ENCODE measurements around the gene ARFIP2.

ARFIP2 gene

GRCh38 chr11:6481924-6482275, 769 bp upstream of the ARFIP2 start:
- DNase-seq (ENCODE audit: low spot score): no peak

DNA sequence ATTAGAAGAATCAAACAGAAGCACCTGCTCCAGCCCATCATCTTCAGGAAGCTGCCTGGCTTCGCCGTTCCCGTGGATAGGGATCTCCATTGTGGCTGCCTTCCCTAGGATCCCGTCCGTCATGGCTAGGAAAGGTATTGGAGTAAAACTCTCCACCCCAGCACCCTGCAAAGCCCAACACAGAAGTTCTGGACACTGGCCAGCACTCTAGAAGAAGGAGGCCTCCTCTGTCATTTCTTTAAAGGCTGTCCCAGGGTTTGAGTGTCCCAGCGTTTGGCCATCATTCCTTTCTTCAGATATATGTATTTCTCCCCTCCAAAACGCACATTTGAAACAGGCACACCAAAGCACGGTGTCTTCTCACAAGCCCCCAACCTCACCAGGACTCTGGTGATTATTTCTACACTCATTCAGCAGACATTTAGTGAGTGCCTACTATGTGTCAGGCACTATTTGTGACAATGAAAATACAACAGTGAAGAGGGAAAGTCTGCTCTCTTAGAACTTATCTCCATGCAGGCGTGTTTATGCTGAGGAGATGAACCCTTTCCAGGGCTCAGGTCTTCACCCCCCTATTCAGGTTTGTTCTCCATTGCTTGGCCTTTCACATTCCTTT, 724 bp downstream of the ARFIP2 start:
- DNase-seq (ENCODE audit: low spot score): no peak

DNA sequence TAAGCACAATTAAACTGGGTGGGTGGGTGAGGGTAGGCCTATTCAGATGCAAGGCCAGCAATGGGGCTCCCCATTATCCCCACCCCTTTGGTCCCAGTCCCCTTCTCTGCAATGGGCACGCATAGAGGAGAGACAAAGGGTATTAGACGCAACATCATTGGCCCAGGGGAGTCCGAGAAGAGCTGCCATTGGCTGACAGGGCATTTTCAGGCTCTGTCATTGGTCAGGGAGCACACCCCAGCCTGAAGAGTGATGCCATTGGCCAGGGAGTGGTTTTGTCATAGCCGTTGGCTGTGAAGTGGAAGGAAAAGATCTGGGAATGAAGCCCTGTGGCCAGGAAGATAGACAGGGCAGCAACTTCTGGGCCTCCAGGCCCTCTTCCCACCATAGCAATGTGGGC, 4.6 kb downstream of the ARFIP2 start:
- no peak for DNase-seq (ENCODE audit: low spot score)

GRCh38 chr11:6475936-6476335, 5.2 kb downstream of the ARFIP2 start:
- DNase-seq (ENCODE audit: low spot score): no peak

DNA sequence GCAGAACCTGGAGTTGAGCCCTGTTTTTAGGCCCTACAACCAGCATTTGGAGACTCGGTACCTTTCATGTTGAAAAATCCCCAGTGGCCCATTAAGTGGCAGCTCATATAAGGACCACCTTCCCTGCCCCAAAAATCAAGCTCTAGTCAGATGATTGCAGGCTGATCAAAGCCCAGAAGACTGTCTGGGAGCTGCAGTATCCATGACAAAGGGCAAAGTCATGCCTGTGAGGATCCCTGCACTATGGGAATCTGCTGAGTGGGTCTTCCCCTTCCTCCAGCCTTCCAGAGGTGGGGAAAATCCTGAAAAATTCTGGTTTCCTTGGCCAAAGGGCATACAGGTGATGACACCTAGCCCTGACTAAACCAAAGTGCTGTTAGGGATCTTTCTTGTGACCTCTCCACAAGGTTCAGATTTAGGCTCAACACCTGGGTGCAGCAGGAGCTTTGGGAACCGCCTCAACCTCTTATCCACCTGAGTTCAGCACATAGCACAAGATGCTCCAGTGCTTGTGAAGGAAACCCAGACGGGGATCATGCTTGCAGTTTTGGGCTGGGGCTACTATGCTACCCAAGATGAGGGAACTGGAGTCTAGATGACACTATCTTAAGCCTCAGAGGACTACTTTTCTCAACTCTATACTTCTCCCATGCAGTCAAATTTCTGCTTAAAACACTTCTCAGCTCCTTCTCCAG, 6.2 kb downstream of the ARFIP2 start:
- no peak for DNase-seq (ENCODE audit: low spot score)

DNA sequence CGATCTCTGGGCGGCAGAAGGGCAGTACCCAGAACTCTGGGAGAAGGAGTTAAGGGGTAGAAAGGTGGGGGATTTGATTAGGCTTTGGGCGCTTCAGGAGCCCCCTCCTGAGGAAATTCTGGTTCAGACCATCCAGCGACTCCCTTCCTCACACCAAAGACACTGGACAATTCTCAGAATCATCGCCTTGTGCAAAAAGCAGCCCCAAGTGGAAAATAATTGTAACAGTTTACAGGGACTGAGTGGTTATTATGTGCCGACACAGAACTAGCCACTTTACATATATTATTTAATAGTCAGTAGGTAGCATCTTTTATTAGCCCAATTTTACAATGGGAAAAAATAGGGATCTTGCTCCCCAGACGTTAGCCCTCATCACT, 6.7 kb downstream of the ARFIP2 start:
- no peak for DNase-seq (ENCODE audit: low spot score)

DNA sequence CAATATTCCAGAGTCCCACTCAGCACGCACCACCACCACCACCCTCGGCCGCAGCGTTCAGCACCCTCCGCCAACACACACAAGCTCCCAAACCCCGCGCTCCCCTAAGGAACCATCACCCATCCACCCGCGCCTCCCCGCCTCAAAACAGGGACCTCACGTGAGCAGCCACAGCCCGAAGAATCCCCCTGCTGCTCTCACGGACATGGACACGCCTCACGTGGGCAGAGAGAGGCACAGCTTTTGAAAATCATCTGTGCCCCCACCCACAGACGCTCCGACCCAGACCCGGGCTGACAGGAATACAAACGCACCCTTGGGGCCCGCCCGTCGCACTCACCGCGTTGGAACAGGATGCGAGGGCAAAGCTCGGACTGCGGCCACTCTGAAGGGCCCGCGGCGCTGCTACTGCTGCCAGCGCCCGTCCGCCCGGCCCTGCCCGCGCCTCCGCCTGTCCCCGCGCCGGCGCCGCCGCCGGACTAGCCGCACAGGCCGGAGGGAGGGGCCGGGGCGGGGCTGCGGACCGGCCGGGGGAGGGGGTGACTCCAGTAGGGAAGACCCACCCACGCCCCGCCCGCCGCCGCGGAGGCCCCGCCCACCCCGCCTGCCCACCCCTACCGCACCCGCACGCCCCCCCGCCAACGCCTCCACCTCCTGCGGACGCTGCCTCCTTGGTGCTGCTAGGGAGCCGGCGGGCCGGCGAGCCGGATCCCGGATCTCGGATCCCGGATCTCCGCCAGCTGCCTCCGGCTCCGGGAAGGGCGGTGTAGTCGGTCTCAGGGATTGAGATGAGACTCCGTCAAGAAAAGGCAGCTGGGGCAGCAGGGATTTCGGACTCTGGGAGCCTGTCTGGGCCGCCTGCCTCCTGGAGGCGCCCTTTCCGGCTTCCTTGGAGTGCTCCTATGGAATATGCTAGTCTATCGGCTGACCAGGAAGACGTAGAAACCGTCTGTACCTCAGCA, 7.4 kb downstream of the ARFIP2 start, which contains the start of gene TRIM3:
Gene TRIM3, minus strand, starts transcription at position 491 of the 962 bp plus-strand sequence. CDS start 8,246 bp downstream, outside the sequence.
- peak; percentile 97 for DNase-seq (ENCODE audit: low spot score)

DNA sequence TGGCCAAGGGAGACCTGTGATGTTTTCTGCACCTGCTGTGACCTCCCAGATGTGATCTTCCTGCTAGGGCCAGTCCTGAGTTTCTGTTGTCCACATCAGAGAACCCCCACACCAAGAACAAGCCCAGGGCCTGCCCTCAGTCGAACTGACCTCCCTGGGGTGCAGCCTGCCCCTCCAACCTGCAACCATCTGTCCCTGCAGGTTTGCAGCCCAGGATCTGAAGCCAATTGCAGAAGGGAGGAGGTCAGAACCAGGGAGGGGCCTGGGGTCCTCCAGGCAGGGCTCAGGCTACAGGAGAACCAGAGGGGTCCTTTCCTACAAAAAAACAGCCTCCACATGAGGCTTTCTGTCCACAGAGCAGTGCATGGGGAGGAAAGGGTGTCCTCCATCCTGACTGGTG, 8.2 kb downstream of the ARFIP2 start:
- DNase-seq (ENCODE audit: low spot score): no peak

- DNase-seq (ENCODE audit: low spot score): no peak
These were observed 11.5 kb downstream of the ARFIP2 start for GRCh38 chr11:6469599-6469998.

DNA sequence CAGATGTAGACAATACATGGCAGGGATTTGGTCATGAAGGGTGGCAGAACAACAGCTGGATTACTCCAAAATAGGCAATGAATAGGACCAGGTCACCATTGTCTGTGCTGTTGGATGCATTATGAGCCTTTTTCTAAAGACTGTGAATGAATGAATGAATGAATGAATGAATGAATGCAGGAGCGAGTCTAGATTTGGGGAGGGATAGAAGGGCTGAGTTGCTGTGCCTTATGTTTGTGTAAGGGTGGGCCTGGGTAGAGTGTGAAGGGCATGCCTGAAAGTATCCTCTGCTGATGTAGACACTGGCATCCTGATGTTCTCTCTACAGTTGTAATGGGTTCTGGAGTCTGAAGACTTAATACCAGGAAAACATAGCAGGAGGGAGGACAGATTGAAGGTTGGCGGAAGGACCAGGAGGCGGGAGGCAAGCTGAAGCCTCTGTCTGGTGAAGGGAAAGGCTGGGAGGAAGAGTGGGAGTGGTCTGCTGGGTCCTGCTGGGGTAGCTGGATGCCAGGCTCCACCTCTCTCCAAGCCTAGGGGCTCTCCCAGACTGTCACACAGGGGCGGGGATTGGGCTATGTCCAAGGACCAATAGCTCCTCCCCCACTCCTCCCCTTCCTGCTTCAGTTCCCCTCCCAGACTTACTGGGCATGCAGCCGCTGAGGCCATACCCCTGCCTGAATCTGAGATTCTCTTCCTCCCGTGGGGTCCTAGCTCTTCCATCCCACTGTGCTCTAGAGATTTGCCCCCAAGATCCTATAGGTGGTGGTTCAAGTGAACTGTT, 12.2 kb downstream of the ARFIP2 start:
- DNase-seq (ENCODE audit: low spot score): peak; percentile 99

GRCh38 chr11:6459099-6459450, 22.1 kb downstream of the ARFIP2 start:
- DNase-seq (ENCODE audit: low spot score): no peak

DNA sequence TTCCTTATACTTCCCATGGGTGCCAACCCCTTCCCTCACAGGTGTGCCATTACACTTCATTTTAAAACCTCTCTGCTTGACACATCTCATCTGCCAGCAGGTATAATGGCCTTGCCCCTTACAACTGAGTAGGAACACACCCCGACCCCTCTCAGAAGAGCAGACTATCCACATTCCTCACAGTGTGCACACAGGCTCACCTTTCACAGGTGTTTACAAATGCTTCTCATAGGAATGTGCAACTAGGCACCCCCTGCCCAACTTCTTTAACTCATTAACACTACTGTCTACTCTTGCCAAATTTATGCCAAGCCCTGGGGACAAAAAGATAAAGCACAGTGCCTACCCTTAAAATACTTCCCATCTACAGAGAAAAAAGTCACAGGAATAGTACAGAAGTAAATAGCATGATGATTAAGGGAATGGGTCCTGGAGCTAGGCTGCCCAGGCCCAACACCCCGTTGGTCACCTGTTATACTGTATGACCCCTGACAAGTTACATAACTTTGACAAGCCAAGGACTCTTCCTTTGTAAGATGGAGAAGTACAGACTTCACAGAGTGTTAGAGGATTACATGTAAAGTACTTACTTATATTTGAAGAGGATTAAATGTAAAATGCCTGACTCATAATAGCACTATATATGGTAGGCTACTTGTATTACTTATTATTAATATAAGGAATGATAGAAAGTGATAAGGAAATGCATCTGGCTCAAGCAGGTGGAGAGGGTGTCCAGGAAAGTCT, 22.6 kb downstream of the ARFIP2 start:
- DNase-seq (ENCODE audit: low spot score): no peak

DNA sequence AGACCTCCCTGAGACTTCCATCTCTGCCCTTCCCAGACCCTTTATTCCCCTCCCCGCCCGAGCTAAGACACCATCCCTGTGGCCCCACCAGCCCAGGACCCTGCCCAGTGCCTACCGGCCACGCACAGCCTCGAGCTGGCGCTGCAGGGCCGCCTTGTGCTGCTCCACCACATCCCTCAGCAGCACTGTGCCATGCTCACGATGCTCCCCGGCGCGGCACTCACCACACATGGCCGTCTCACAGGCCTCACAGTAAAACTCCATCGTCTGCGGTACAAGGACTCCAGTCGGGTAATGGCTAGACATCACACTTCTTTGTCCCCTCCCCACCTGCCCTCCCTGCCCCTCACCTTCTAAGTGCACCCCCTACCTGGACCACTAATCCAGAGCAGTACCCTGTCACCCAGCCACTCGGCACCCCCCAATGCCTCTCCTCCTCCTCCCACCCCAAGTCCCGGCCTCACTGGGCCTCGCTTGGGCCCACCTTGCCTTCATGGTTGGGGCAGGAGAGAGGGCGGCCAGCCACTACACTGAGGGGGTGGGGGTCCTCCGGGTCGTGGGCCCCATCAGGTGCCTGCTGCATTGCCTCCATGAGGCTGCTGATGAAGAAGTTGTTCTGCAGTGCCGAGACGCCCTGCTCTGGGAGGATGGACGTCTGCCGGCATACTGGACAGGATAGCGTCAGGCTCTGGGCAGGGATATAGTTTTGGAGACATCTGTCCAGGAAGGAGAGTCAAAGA, 23.4 kb downstream of the ARFIP2 start:
- no peak for DNase-seq (ENCODE audit: low spot score)

GRCh38 chr11:6456361-6457073, 24.6 kb downstream of the ARFIP2 start:
- no peak for DNase-seq (ENCODE audit: low spot score)

DNA sequence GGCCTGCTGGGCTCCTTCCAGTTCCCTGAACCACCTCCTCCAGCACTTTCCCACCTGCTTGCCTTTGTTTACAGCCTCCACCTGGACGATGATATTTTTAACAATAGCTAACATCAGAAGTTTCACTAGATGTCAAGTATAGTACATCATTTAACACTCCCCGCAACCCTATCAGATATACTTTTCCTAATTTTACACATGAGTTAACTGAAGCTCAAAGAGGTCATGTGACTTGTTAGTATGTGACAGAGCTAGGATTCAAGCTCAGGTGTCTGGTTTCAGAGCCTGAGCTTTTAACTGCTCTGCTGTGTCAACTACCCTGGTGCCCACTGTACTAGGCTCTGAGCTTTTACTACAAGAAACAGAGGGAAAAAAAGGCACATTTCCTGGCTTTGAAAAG, 26.1 kb downstream of the ARFIP2 start:
- no peak for DNase-seq (ENCODE audit: low spot score)

GRCh38 chr11:6453152-6453551, 28.0 kb downstream of the ARFIP2 start:
- DNase-seq (ENCODE audit: low spot score): no peak

- DNase-seq (ENCODE audit: low spot score): no peak
These were observed 28.9 kb downstream of the ARFIP2 start for GRCh38 chr11:6452219-6452618.

GRCh38 chr11:6448574-6448973, 32.6 kb downstream of the ARFIP2 start:
- no peak for DNase-seq (ENCODE audit: low spot score)

GRCh38 chr11:6443269-6444003, 37.7 kb downstream of the ARFIP2 start:
- peak; percentile 82 for DNase-seq (ENCODE audit: low spot score)
